RPMI7951 (cell line): ENCODE data around the gene GNG12. TPM values are rescaled to one million over a fixed set of nuclear protein-coding genes. Genes with fewer than 3 reads are reported as not detected.
"Not testable (repeated sequence)": the region's sequence is repeated elsewhere in the genome, so short reads cannot be mapped to it uniquely, and the experiment has no call there.

Experiments
- DNase-seq: peaks from one replicate; pipeline ENCODE4 v3.0.0-alpha.2; 2012; ENCODE audit warnings: low read depth
- total RNA-seq: library from RNA; depleted of rRNA; stranded (reverse); fragments of >200 nt; shearing (Covaris generic); gene quantifications from 2 replicates; pipeline ENCODE4 v1.2.3, GENCODE V29; 2014

GNG12 gene
- total RNA-seq, 1 experiment from 2014 or later = 213 TPM

DNA sequence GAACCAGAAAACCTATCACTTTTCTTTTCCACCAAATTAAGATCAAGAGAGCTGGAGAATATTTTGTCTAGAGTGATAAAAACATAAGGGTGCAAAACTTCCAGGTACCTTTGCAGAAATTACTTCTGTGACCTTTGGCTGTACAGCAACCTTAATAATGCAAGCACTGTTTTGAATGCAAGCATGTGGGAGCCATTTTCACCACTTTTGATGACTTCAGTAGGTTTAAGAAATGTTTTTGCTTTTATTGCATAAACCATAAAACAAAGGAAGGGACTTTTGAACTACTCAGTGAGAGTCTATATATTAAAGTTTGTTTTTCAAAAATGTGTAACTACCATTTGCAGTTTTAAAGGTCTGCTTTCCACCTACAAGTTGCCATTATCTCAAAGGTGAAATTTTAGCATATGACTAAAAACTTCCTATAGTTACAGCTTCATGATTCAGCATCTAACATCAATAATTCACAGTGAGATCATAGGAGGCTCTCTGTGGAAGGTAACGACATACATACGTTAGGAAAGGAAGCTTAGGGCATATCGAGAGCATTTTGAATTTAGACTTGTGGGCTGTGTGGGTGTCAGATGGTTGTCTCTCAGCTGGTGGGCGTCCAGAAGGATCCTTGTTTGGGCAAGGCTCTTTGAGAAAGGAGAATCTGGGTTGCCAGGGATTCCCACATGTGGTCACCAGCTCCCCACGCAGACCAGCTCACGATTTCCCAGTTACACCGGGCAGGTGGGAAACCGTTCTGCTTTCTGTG is 149.3 kb downstream of the GNG12 start:
- peak; percentile 35 for DNase-seq

DNA sequence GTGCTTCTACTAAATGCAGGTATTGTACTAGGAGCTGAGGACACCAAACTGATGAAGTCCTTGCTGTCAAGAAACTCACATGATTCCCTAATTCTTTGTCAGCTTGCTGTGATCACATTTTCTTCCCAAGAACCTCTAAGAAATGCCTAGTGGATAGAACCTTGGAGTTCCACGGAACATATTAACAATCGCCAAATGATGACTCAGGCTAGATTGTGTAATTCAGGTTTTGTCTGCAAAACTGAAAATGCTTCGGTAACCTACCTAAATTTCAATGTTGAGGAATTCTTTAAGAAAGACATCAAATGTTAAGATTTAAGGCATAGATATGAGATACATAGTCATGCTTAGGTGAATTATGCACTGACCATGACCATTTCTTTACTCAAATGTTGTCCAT is 150.0 kb downstream of the GNG12 start:
- DNase-seq = peak; percentile 71

DNA sequence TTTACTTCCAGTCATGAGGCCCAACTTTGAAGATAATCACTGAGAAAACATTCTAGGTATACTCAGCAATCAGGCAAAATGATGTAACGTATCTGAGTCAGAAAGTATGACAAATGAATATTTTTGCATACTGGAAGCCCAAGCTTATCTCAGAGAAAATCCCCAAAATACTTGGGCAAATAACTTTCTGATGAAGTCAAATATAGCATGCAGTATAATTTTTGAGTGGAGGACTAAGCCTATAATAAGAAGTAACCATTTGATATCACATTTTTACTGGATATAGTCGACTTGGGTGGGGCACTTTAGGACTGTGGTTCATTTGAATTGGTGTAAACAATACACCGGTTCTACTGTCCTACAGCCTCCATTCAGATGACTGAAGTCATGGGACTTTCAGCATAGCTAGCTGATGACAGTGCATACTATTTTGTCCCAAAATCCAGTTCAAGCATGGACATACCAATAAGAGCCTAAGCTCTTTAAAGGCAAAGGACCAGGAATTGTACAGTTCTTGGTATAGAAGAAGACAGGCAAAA is 150.5 kb downstream of the GNG12 start:
- DNase-seq = peak; percentile 74

DNA sequence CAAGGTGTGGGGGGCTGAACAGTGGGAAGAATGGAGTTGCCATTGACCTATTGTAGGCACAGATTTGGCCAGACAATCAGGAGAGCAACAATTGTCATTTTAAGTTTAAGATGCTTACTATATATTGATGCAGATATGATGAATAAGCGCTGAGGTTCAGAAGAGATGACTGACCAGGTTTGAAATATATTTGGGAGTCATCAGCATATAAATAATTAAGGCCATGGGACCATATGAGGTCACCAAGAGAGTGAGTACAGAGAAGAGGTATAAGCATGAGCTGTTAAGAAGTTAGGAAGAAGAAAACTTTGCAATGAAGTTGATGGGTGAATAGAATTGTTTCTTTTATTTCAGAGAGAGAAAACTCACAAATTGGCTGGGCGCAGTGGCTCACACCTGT is 152.8 kb downstream of the GNG12 start:
- DNase-seq = no peak

DNA sequence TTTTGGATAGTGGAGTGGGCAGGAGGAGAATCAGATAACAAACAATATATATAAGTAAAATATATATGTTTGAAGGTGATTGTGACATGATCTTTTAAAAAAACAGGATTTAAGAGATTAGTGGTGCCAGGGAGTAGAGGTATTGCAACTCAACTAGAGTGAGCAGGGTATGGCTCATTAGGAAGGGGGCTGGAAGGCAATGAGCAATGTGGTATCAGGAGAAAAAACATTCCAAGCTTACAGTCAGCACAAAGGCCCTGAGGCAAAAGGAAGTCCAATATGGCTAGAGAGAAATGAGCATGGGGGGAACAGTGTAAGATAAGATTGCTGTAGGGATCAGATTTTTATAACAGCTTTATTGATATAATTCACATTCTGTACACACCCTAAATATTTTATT is 153.6 kb downstream of the GNG12 start:
- peak; percentile 87 for DNase-seq

DNA sequence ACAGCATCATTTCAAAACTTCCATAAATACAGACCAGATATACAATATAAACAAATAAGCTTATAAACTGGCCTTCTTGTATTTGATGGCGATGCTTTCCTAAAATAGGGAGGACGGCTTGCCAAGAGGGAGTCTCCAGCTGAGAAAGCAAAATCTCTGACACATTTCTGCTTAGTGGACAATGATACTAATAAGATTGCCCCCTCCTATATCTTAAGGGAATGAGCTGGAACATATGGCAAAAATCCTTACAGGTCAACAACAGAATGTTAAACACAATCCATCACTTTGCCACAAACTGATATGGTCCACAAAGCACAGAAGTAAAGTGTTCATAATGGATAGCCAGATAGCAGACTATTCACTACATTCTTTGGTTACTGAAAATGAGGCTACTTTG is 155.3 kb downstream of the GNG12 start:
- no peak for DNase-seq

DNA sequence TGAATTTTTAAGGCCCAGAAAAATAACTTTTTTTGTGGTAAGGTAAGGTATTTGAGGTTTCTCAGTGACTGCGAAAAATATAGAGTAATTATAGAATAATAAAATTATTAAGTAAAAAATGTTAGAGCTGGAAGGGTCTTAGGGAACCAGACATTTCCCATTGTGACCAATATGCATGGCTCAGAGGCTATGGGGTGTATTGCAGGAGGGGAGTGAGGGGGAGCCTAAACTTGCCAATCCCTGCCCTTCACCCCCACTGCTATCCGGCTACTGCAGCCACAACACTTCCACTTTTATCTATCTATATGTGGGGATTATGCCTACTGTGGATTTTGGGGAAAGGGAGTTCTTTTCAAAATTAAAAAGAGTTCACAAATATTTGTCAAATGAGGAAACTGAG is 155.9 kb downstream of the GNG12 start:
- no peak for DNase-seq

DNA sequence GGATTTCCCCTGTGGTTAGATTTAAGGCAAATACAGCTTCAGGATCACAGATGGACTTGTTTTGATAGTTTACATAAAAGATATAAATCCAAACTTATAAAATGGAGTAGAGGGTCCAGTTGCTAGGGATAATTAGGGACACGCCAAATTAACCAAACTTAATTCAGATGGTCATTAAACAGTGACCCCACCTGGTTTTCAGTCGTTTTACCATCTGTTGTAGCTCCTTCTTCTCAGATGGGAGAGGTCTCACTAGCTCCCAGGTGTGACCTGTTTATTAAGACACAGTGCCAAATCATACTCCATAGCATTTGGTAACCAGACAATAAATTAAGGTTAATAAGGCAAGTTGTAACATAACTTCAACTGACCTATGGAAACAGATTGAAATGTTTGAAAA is 156.3 kb downstream of the GNG12 start:
- DNase-seq = no peak

DNA sequence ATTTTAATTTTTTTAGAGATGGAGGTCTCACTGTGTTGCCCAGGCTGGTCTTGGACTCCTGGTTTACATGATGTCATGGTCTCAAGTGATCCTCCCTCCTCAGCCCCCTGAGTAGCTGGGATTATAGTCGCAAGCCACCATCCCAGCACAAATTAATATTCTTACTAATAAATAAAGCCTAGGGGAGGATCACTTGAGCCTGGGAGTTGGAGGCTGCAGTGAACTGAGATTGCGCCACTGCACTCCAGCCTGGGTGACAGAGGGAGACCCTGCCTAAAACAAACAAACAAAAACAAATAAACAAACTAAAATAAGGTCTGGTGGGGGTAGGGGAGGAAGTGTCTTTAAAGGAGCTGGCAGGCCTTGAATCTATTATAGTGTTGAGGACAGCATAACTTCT is 157.0 kb downstream of the GNG12 start:
- no peak for DNase-seq

DNA sequence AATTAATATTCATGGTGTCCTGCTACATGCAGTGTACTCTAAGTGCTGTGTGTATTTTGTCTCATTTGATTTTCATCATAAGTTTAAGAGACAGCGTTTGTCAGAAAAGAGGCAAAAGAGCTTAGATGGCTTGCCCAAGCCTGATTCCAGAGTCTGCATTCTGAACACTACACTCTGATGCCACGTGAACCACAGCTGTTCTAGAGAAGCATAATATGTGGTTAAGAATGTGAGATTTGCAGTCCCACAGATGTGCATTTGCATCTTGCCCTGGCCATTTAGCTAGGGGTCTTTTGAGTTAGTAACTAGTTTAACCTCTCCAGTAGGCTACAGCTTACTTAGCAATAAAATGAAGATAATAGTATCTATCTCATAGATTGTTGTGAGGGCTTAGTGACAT is 157.5 kb downstream of the GNG12 start:
- peak; percentile 68 for DNase-seq

DNA sequence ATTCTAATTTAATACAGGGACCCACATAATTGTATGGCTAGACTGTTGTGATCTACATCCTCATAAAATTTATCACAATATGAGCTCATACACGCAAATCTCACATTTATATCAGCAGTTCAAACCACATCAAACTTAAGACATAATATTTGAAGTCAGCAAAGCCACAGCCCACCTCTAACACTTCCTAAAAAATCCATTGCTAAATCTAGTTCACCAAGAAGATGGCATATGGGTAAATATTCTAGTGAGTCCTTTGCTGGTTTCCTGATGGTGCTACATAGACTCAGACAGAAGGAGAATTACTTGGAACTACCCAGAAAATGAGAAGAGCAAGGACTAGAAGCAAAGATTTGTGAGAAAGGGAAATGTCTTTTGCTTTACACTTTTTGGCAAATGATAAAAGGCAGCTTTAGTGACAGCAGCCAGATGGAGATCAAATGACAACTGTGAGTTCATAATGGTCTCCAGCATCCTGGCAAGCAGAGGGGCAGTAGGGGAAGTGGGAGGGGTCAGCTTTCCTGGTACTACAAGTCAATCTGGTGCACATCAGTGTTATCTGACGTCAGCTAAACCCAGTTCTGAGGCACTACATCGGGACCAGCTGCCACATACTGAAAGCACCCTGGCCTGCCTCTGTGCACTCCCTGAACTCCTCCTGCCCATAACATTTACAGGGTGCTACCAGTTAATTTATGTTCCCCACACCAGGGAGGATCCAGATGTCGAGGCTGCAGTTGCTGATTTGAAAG is 158.8 kb downstream of the GNG12 start:
- DNase-seq = peak; percentile 91

DNA sequence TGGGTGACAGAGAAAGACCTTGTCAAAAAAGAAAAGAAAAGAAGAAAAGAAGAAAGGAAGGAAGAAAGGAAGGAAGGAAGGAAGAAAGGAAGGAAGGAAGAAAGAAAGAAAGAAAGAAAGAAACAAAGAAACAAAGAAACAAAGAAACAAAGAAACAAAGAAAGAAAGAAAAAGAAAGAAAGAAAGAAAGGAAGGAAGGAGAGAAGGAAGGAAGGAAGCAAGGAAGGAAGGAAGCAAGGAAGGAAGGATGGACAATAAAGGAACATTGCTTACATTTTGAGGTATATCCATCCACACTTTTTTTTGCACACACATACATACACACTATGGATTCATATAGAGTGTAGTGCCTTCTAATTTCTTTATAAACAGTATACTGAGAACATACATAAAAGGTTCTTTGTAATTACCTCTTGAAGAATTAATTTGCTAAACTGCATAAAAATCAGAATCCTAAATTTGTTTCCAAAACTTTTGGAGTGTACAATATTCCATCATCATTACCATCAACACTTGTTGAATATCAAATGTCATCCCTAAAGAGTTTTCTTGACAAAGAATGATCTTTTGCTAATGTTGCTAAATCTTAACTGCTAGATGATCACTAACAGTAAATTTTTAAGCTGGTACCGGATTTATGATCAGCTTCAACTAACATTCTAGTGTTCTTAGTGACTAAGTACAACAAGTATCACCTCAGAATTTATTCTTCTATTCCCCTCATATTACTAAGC is 159.6 kb downstream of the GNG12 start:
- DNase-seq = no peak

DNA sequence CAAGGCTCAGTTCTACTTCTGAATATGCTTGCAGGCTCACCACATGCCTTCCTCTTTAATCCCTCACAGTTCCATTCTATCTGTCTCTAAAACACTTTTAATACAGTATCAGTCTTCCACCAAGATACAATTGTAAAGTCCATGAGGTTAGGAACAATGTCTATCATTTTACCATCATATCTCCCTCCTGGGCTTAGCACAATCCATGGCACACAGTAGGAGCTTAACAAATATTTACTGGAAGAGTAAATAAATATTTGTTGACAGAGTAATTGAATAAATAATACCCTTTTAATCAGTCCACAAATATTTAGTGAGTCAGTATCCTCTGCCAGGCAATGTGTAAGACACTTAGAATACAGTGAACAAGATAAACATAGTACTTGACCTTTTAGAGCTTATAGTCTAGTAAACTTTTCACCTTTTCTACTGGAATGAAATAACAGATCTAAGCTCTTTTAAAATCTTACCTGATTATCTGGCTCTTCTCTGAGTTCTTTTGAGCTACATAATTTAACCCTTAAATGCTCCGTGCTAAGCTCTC is 160.9 kb downstream of the GNG12 start:
- no peak for DNase-seq

DNA sequence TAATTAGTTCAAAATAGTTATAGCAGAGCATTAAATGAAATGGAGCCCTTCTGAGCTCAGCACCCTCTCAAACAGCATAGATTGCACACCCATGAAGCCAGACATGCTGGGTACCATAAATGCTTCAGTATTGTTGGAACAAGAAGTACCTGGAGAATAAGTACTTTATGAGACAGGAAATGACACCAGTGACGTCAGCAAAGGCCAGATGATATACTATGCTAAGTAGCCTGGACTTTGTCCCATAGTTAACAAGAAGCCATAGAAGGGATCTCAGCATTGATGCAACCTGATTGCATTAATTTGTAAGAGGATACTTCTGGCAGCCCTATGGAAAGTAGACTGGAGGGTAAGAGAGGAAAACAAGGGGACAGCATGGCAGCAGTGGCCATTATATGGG is 164.6 kb downstream of the GNG12 start:
- DNase-seq = no peak

DNA sequence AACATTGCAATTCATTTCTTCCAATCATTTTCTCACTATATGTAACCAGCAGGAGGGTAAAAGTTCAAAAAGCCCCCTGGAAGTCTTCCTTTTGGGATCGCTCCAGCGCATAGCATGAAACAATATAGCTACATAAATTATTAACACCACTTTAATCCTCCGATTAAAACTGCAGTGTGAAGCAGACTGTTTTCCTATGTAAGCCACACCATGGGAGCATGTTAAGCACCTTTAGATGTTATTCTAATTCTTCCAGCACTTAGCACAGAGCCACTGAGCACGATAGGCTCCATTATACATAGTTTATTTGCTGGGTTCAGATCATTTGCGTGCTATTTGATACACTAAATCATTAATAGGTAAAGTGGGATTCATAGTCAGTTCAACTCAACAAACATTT is 166.6 kb downstream of the GNG12 start:
- no peak for DNase-seq

DNA sequence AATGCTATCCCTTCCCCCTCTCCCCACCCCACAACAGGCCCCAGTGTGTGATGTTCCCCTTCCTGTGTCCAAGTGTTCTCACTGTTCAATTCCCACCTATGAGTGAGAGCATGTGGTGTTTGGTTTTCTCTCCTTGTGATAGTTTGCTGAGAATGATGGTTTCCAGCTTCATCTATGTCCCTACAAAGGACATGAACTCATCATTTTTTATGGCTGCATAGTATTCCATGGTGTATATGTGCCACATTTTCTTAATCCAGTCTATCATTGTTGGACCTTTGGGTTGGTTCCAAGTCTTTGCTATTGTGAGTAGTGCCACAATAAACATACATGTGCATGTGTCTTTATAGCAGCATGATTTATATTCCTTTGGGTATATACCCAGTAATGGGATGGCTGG is 168.0 kb downstream of the GNG12 start:
- not testable (repeated sequence) for DNase-seq

DNA sequence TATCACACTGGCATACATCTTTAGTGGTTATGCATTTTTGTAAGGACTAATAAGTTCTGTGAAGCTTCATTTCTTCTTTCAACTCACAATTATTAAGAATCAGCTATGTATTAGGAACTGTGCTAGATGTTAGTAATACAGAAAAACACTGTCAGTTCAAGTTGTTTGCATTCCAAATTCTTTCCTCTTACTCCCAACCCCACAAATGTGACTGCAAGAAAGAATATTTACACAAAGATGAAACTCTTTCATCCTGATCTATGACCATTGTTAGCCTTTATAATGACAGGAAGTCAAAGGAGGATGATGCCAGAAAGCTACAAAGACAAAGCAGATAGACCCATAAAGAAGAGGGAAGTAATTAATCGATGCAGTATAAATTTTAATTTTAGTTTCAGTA is 169.2 kb downstream of the GNG12 start:
- no peak for DNase-seq

DNA sequence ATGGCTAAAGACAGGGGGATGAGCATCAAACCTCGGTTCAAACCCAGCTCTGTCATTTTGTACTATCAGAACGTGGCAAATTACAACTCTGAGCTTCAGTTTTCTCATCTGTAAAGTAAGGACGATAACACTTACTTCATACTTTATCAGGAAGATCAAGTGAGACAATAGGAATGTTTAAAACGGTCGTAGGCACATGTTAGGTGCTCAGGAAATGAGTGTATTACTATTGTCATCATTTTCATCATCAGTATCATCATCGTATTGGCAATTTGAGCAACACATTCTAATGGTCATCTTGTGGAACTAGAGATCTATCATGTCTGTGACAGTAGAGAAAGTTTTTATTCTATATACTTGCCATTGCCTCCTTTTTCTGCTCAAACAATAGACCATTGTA is 170.4 kb downstream of the GNG12 start:
- DNase-seq = no peak

DNA sequence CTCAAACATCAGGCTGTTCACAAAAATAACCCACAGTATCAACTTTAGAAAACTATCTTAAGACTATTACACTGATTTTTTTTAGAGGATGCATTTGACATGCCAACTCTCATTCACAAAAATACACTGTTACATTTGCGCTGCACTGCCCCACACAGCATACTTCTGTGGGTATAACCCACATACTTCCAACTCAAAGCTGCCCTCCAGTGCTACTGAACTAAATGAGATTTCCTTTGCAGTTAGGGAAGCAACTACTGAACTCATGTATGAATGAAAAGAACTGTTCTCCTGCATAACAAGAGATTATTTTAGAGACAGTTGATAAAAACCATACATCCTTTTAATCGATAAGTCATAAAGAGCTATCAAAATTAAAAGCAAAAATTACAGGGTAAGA is 174.0 kb downstream of the GNG12 start:
- no peak for DNase-seq

DNA sequence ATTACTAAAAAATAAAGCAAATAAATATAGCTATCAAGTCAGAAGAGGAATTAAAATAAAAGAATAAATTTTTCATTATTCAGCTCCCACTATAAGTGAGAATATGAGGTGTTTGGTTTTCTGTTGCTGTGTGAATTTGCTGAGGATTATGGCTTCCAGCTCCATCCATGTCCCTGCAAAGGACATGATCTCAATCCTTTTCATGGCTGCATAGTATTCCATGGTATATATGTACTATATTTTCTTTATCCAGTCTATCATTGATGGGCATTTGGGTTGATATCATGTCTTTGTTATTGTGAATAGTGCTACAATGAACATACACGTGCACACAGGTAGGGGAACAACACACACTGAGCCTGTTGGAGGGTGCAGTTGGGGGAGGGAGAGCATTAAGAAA is 176.1 kb downstream of the GNG12 start:
- DNase-seq = not testable (repeated sequence)

DNA sequence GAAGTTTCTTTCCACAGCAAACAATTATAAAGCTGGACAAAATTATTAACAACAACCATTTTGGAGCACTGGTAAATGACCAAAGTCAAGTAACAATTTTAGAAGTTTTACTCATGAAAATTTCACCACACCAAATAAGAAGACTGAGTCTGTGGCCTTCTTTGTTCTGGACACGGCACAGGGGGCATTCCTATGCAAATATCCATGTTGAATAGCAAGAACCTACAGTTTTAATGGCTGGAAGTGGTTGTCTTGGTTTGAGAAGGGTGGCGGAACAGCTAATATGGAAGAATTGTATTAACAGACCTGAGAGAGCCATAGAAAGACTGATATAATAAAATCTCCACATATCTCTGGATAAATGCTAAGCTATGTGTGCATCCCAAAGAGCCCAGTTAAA is 177.7 kb downstream of the GNG12 start:
- no peak for DNase-seq

DNA sequence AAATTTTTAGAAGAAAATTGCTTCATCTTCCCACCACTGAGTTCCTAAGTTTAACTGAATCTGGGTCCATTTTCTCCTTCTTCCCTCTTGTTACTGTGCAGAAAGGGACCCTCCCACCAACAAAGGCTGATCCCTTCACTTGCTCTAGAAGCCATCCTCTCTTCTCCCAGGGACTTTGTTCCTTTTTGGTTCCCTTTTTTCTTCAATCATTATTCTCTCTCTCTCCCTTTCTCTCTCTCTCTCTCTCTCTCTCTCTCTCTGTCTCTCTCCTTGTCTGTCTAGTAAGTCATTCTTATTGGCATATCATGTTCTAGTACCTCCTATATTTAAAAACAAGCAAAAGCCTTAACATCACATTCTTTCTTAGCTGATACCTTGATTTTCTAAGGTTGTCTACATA is 180.0 kb downstream of the GNG12 start:
- DNase-seq = no peak
